Stomach smooth muscle (tissue), 2 donors: ENCODE data around the gene MED15.
"Not testable (repeated sequence)": the region's sequence is repeated elsewhere in the genome, so short reads cannot be mapped to it uniquely, and the experiment has no call there.

Experiments
- H3K27ac ChIP-seq: one replicate; pipeline ENCODE4 v1.7.0; 2013; ENCODE audit warnings: mild to moderate bottlenecking, low read length, inconsistent platforms
- H3K27me3 ChIP-seq, 2 donors: one replicate each; pipeline ENCODE4 v1.7.0; 2013; ENCODE audit warnings: low read length in 2 of 2; ENCODE audit not compliant: insufficient read depth in 2 of 2, control insufficient read depth in 1 of 2
- H3K36me3 ChIP-seq, 2 donors: one replicate each; pipeline ENCODE4 v1.7.0; 2013; ENCODE audit warnings: low read length in 2 of 2; ENCODE audit not compliant: control insufficient read depth in 2 of 2, insufficient read depth in 2 of 2
- H3K4me1 ChIP-seq: one replicate; pipeline ENCODE4 v1.7.0; 2013; ENCODE audit warnings: low read length; ENCODE audit not compliant: control insufficient read depth, insufficient read depth
- H3K4me3 ChIP-seq, 2 donors: one replicate each; pipeline ENCODE4 v1.7.0; 2013; ENCODE audit warnings: low read length in 2 of 2
- H3K9ac ChIP-seq, 2 donors: one replicate each; pipeline ENCODE4 v1.7.0; 2013; ENCODE audit warnings: low read length in 2 of 2, mild to moderate bottlenecking in 1 of 2
- H3K9me3 ChIP-seq, 2 donors: one replicate each; pipeline ENCODE4 v1.7.0; 2013; ENCODE audit warnings: low read length in 2 of 2; ENCODE audit not compliant: control insufficient read depth in 2 of 2
- donor health status: healthy.
- donor health status: Pancreatic carcinoma.

Gene MED15

GRCh38 chr22:20587206-20587958 is 80.0 kb downstream of the MED15 start:
- Histone ChIP-seq H3K9me3 (no peaks in the 10 kb centered on the region), H3K27me3 (no peaks in the 10 kb centered on the region), H3K9ac (no peak overlapping the region), H3K4me1 (no peaks in the 10 kb centered on the region), H3K4me3 (no peak overlapping the region), H3K27ac (no peak overlapping the region), H3K36me3 (peaks cover 38% of the 10 kb centered on the region in 2 donors)

GRCh38 chr22:20588092-20588842 is 80.9 kb downstream of the MED15 start:
- Histone ChIP-seq H3K27ac (no peak overlapping the region), H3K27me3 (no peaks in the 10 kb centered on the region), H3K9ac (no peak overlapping the region), H3K4me3 (no peak overlapping the region), H3K36me3 (peaks cover 31 to 33% of the 10 kb centered on the region in 2 donors), H3K9me3 (no peaks in the 10 kb centered on the region), H3K4me1 (no peaks in the 10 kb centered on the region)

GRCh38 chr22:20588843-20589581 is 81.6 kb downstream of the MED15 start:
- Histone ChIP-seq H3K27me3 (no peaks in the 10 kb centered on the region), H3K4me1 (no peaks in the 10 kb centered on the region), H3K27ac (no peak overlapping the region), H3K36me3 (peaks cover 25% of the 10 kb centered on the region in 2 donors), H3K9me3 (no peaks in the 10 kb centered on the region), H3K4me3 (no peak overlapping the region), H3K9ac (no peak overlapping the region)

- no peak overlapping the region for H3K4me3 ChIP-seq
- no peaks in the 10 kb centered on the region for H3K4me1 ChIP-seq
- no peaks in the 10 kb centered on the region for H3K27me3 ChIP-seq
- H3K27ac ChIP-seq: no peak overlapping the region
- peaks cover 17 to 18% of the 10 kb centered on the region in 2 donors for H3K36me3 ChIP-seq
- no peaks in the 10 kb centered on the region for H3K9me3 ChIP-seq
- H3K9ac ChIP-seq: no peak overlapping the region
Measured at GRCh38 chr22:20589614-20590476, 82.4 kb downstream of the MED15 start.

- Histone ChIP-seq H3K27me3 (no peaks in the 10 kb centered on the region), H3K9me3 (no peaks in the 10 kb centered on the region), H3K27ac (no peak overlapping the region)
Measured at GRCh38 chr22:20590477-20591294, 83.3 kb downstream of the MED15 start.

GRCh38 chr22:20591295-20591645 is 83.9 kb downstream of the MED15 start:
- Histone ChIP-seq H3K9ac (no peak overlapping the region), H3K27me3 (no peaks in the 10 kb centered on the region), H3K4me3 (no peak overlapping the region), H3K9me3 (no peaks in the 10 kb centered on the region), H3K27ac (no peak overlapping the region), H3K36me3 (peaks cover 5 to 7% of the 10 kb centered on the region in 2 donors), H3K4me1 (no peaks in the 10 kb centered on the region)

More at GRCh38 chr22:20590477-20591294, 83.3 kb downstream of the MED15 start:
- Histone ChIP-seq H3K4me1 (no peaks in the 10 kb centered on the region), H3K36me3 (peaks cover 9% of the 10 kb centered on the region in 2 donors), H3K9ac (no peak overlapping the region), H3K4me3 (no peak overlapping the region)

- Histone ChIP-seq H3K27ac (no peak overlapping the region), H3K9me3 (no peaks in the 10 kb centered on the region), H3K4me1 (no peaks in the 10 kb centered on the region), H3K36me3 (peaks cover 2% of the 10 kb centered on the region in 2 donors), H3K9ac (no peak overlapping the region), H3K27me3 (no peaks in the 10 kb centered on the region), H3K4me3 (no peak overlapping the region)
Measured at GRCh38 chr22:20591660-20592310, 84.4 kb downstream of the MED15 start.

- not testable (repeated sequence) for H3K4me1 ChIP-seq, H3K27ac ChIP-seq, H3K9me3 ChIP-seq, H3K27me3 ChIP-seq, H3K4me3 ChIP-seq, H3K9ac ChIP-seq, H3K36me3 ChIP-seq
Measured at GRCh38 chr22:20594038-20594437, 86.6 kb downstream of the MED15 start.

- not testable (repeated sequence) for H3K4me3 ChIP-seq, H3K9me3 ChIP-seq, H3K4me1 ChIP-seq, H3K27ac ChIP-seq, H3K36me3 ChIP-seq, H3K27me3 ChIP-seq, H3K9ac ChIP-seq
Measured at GRCh38 chr22:20594486-20594885, 87.1 kb downstream of the MED15 start.
